ENCODE measurements around the gene TDRKH.

GRCh38 chr1:151809290-151809984 lies 19.1 kb upstream of the TDRKH start:
- TF ChIP-seq CTCF (IDR thresholded peaks at IDR 0.05) (no peak), POLR2A (IDR thresholded peaks at IDR 0.05) (no peak)

Data from esophagus squamous epithelium (tissue), 4 donors.